ENCODE measurements around the gene TBC1D10A. TPM values are rescaled to one million over a fixed set of nuclear protein-coding genes. Genes with fewer than 3 reads are reported as not detected.

The TBC1D10A gene
- total RNA-seq, 1 experiment from 2014 or later = 12.6 TPM

DNA sequence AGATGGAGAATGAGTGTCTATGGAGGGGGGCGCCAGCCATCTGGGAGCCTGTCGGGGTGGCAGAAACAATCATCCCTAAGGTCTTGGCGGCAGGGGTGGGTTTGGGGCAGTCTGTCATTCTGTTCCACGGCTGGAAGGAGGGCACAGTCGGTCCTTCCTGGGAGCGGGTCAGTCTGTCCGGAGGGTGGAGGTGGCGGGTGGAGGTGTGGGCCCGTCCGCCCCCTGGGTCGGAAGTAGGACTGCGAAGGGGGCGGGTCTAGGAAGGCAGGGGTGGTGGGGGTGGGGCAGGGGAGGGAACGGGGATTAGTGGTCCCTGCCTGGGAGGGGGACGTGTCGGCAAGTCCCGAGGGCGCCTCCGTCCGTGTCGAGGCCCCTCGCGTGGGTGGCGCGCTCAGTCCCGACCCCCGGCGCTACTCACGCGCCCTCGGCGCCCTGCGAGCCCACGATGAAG is 461 bp downstream of the TBC1D10A start:
- DNase-seq = no peak
- BruUV-seq (replicated peaks) = no TSS peak
- intact Hi-C loops (cut with micrococcal nuclease) = loop anchor here (5.0 kb wide), 1 partner anchor 39 kb away; the partner anchor contains the start of gene CASTOR1
- peak overlapping the region; percentile 77 for H3K9ac ChIP-seq (ENCODE audit: low read length)
- H3K36me3 ChIP-seq (ENCODE audit: low read depth, low read length) = no peaks in the 10 kb centered on the region; the same call in 1 of the 2 replicates
- no peaks in the 10 kb centered on the region for H3K27me3 ChIP-seq (ENCODE audit: low read length)
- peak overlapping the region; percentile 81 for H2AFZ ChIP-seq (ENCODE audit: low read length)
- ATAC-seq = peak; percentile 32
- H3K4me1 ChIP-seq (ENCODE audit: insufficient read depth, low read length) = peaks cover 28% of the 10 kb centered on the region
- H3K79me2 ChIP-seq (ENCODE audit: low read length) = peaks cover 33% of the 10 kb centered on the region
- H3K9me2 ChIP-seq (replicated peaks; ENCODE audit: low read length) = no peaks in the 10 kb centered on the region
- no peaks in the 10 kb centered on the region for H4K20me1 ChIP-seq (ENCODE audit: low read length)
- CTCF ChIA-PET = interaction anchor here (1.0 to 2.5 kb wide), 3 partner anchors 38 to 218 kb away, joined by 3 to 33 read pairs (median 4); partner anchors contain the start of gene CASTOR1
- H3K4me2 ChIP-seq (ENCODE audit: low read length) = peak overlapping the region; percentile 92
- H3F3A ChIP-seq (ENCODE audit: low read length, unreplicated experiment) = no peaks in the 10 kb centered on the region
- no peaks in the 10 kb centered on the region for H3K9me3 ChIP-seq (ENCODE audit: low read length)
- no peak overlapping the region for H3K27ac ChIP-seq (ENCODE audit: low read length)
- H3K4me3 ChIP-seq (ENCODE audit: low read length) = peak overlapping the region; percentile 79
- POLR2A ChIA-PET (ENCODE audit: unreplicated experiment) = interaction anchor here (0.6 to 1.2 kb wide), 4 partner anchors 31 to 96 kb away, joined by 5 to 8 read pairs (median 6); partner anchors contain the start of genes CCDC157 and SF3A1
- TF ChIP-seq, protein P1, sequence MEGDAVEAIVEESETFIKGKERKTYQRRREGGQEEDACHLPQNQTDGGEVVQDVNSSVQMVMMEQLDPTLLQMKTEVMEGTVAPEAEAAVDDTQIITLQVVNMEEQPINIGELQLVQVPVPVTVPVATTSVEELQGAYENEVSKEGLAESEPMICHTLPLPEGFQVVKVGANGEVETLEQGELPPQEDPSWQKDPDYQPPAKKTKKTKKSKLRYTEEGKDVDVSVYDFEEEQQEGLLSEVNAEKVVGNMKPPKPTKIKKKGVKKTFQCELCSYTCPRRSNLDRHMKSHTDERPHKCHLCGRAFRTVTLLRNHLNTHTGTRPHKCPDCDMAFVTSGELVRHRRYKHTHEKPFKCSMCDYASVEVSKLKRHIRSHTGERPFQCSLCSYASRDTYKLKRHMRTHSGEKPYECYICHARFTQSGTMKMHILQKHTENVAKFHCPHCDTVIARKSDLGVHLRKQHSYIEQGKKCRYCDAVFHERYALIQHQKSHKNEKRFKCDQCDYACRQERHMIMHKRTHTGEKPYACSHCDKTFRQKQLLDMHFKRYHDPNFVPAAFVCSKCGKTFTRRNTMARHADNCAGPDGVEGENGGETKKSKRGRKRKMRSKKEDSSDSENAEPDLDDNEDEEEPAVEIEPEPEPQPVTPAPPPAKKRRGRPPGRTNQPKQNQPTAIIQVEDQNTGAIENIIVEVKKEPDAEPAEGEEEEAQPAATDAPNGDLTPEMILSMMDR (conservative IDR thresholded peaks at IDR 0.05; ENCODE audit: low read depth, low read length) = no peak
- TF ChIP-seq EZH2 (IDR thresholded peaks at IDR 0.05; ENCODE audit: low read length, unreplicated experiment) (no peak), EZH2phosphoT487 (IDR thresholded peaks at IDR 0.05; ENCODE audit: borderline replicate concordance, low read length) (no peak)

DNA sequence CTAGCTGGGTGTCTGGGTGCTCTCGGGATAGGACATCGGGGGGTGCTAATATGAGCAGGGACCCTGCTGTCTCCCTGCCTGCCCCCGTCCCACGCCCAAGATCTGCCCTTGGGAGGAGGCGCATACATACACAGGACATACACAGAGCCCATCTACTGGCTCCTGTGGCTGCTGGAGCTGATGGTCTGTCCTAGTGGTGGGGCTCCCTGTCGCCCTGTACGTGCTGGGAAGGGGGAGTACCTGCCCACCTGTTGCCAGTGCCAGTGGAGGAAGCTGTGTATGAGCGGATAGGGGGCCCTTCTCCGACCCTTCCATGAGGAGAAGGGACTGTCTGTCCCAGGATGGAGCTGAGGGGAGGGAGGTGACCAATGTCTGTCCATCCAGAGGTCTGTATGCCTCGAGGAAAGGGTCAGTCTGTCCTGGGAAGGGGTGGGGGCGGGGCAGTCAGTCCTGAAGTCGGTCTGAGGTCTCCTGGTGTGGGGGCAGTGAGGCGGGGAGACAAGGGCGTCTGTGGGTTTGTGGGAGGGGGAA is 952 bp downstream of the TBC1D10A start:
- Histone ChIP-seq H3K9me3 (ENCODE audit: low read length) (no peaks in the 10 kb centered on the region), H3K27ac (ENCODE audit: low read length) (no peak overlapping the region), H3K4me2 (ENCODE audit: low read length) (peak overlapping the region; percentile 92), H4K20me1 (ENCODE audit: low read length) (no peaks in the 10 kb centered on the region), H3K9me2 (replicated peaks; ENCODE audit: low read length) (no peaks in the 10 kb centered on the region), H3K4me1 (ENCODE audit: insufficient read depth, low read length) (peaks cover 28% of the 10 kb centered on the region), H3K9ac (ENCODE audit: low read length) (peak overlapping the region; percentile 77), H3K4me3 (ENCODE audit: low read length) (peak overlapping the region; percentile 79), H3K36me3 (ENCODE audit: low read depth, low read length) (no peaks in the 10 kb centered on the region; the same call in 1 of the 2 replicates), H3K27me3 (ENCODE audit: low read length) (no peaks in the 10 kb centered on the region), H2AFZ (ENCODE audit: low read length) (no peak overlapping the region), H3K79me2 (ENCODE audit: low read length) (peaks cover 36% of the 10 kb centered on the region), H3F3A (ENCODE audit: low read length, unreplicated experiment) (no peaks in the 10 kb centered on the region)
- CTCF ChIA-PET = no interaction called here
- POLR2A ChIA-PET (ENCODE audit: unreplicated experiment) = no interaction called here
- intact Hi-C loops (cut with micrococcal nuclease) = loop anchor here (5.0 kb wide), 1 partner anchor 38 kb away; the partner anchor contains the start of gene CASTOR1
- DNase-seq = no peak
- no TSS peak for BruUV-seq (replicated peaks)
- no peak for ATAC-seq
- TF ChIP-seq, protein P1 (conservative IDR thresholded peaks at IDR 0.05; ENCODE audit: low read depth, low read length) = no peak
- no peak for TF ChIP-seq EZH2 (IDR thresholded peaks at IDR 0.05; ENCODE audit: low read length, unreplicated experiment)
- TF ChIP-seq EZH2phosphoT487 (IDR thresholded peaks at IDR 0.05; ENCODE audit: borderline replicate concordance, low read length) = no peak

Data from PC-3 (cell line).